H1 (cell line): Measurements from ENCODE around the gene NBAS. TPM values are rescaled to one million over a fixed set of nuclear protein-coding genes. Genes with fewer than 3 reads are reported as not detected.

Source experiments
- CTCF ChIA-PET: fragments of 300-600 bp; sonication (Branson Sonifier 250); formaldehyde crosslinking; loops from one replicate; lab custom pipeline; 2021; ENCODE audit not compliant: partially characterized antibody; lab: Charles Lee
- POLR2A ChIA-PET: fragments of 300-600 bp; sonication (Branson Sonifier 250); formaldehyde crosslinking; loops from one replicate; lab custom pipeline; 2021; ENCODE audit warnings: inconsistent platforms; ENCODE audit not compliant: partially characterized antibody; lab: Charles Lee
- DNase-seq, 2 experiments: peaks; one replicate each; pipeline versions ENCODE4 v3.0.0 to v3.0.0-alpha.2; 2010 to 2022; ENCODE audit warnings: low spot score in 2 of 2, low read depth in 1 of 2, mixed read lengths in 1 of 2
- FAIRE-seq: peaks from 2 replicates; lab custom pipeline; 2011; peaks lifted over from hg19 to GRCh38; lab: Jason Lieb, UNC
- H2AFZ ChIP-seq: 2 replicates; pipeline ENCODE4 v1.8.1; 2012; ENCODE audit warnings: low read length, inconsistent platforms
- H2AK5ac ChIP-seq: 2 replicates; pipeline ENCODE4 v1.6.1; 2013; ENCODE audit warnings: low read depth, low read length
- H2BK120ac ChIP-seq: replicated peaks from 2 replicates; pipeline ENCODE3; 2013; ENCODE audit warnings: low read depth, low read length, inconsistent platforms
- H2BK12ac ChIP-seq: 2 replicates; pipeline ENCODE4 v1.6.1; 2013; ENCODE audit warnings: low read depth, low read length
- H2BK15ac ChIP-seq: 2 replicates; pipeline ENCODE4 v1.6.1; 2013; ENCODE audit warnings: low read length
- H2BK20ac ChIP-seq: 2 replicates; pipeline ENCODE4 v1.6.1; 2013; ENCODE audit warnings: low read length
- H2BK5ac ChIP-seq: 2 replicates; pipeline ENCODE4 v1.6.1; 2013; ENCODE audit warnings: low read depth, low read length
- H3K14ac ChIP-seq: 2 replicates; pipeline ENCODE4 v1.6.1; 2013; ENCODE audit warnings: inconsistent platforms; ENCODE audit not compliant: insufficient read length
- H3K18ac ChIP-seq: 2 replicates; pipeline ENCODE4 v1.6.1; 2013; ENCODE audit warnings: low read length; ENCODE audit errors: extremely low read depth
- H3K23ac ChIP-seq: 2 replicates; pipeline ENCODE4 v1.6.1; 2013; ENCODE audit warnings: inconsistent platforms; ENCODE audit not compliant: insufficient read length
- H3K23me2 ChIP-seq: 2 replicates; pipeline ENCODE4 v1.6.1; 2013; ENCODE audit warnings: low read depth, low read length
- H3K27ac ChIP-seq: 2 replicates; pipeline ENCODE4 v1.6.1; 2011; ENCODE audit warnings: low read depth, low read length, inconsistent platforms
- H3K27me3 ChIP-seq, 4 experiments: replicated peaks in 1 of 4; 1 replicate in 1 of 4; 2 replicates in 3 of 4; pipeline versions ENCODE4 v1.6.1 to v1.8.1; 2011 to 2013; ENCODE audit warnings: low read length in 3 of 4, mild to moderate bottlenecking in 3 of 4, inconsistent platforms in 2 of 4, mixed read lengths in 2 of 4, moderate library complexity in 1 of 4; ENCODE audit not compliant: control insufficient read depth in 3 of 4, insufficient read depth in 3 of 4; ENCODE audit errors: extremely low read depth in 1 of 4
- H3K36me3 ChIP-seq, 4 experiments: 2 replicates each; pipeline versions ENCODE4 v1.6.1 to v1.8.1; 2011 to 2013; ENCODE audit warnings: mild to moderate bottlenecking in 4 of 4, low read length in 3 of 4, moderate library complexity in 2 of 4, control low read depth in 1 of 4, inconsistent platforms in 1 of 4; ENCODE audit not compliant: insufficient read depth in 4 of 4, control insufficient read depth in 2 of 4
- H3K4ac ChIP-seq: replicated peaks from 2 replicates; pipeline ENCODE3; 2013; ENCODE audit warnings: low read length, low read depth, mixed read lengths, inconsistent platforms; ENCODE audit not compliant: insufficient read length
- H3K4me1 ChIP-seq, 4 experiments: replicated peaks in 1 of 4; 1 replicate in 1 of 4; 2 replicates in 3 of 4; pipeline versions ENCODE4 v1.6.1 to v1.8.1; 2011 to 2013; ENCODE audit warnings: low read length in 3 of 4, inconsistent platforms in 2 of 4, mixed read lengths in 1 of 4; ENCODE audit not compliant: insufficient read depth in 4 of 4, control insufficient read depth in 3 of 4
- H3K4me2 ChIP-seq, 2 experiments: 2 replicates each; pipeline versions ENCODE4 v1.6.1 to v1.8.1; 2011 to 2013; ENCODE audit warnings: low read depth in 2 of 2, low read length in 2 of 2, control low read depth in 1 of 2, inconsistent platforms in 1 of 2, mild to moderate bottlenecking in 1 of 2; ENCODE audit not compliant: insufficient read depth in 1 of 2
- H3K4me3 ChIP-seq, 4 experiments: fragments of 200-600, 300-600 bp in 1 of 4; sonication (generic), shearing (Covaris generic), sonication (Bioruptor Twin) in 1 of 4; 2 replicates each; pipeline versions ENCODE4 v1.5.1 to v1.8.1; 2011 to 2016; ENCODE audit warnings: low read length in 4 of 4, low read depth in 3 of 4, control low read depth in 2 of 4, inconsistent platforms in 2 of 4, mild to moderate bottlenecking in 2 of 4, mixed read lengths in 1 of 4, moderate library complexity in 1 of 4; ENCODE audit not compliant: insufficient read depth in 2 of 4; ENCODE audit errors: extremely low read depth in 1 of 4
- H3K56ac ChIP-seq: replicated peaks from 2 replicates; pipeline ENCODE3; 2013; ENCODE audit warnings: low read depth, mild to moderate bottlenecking, mixed read lengths, low read length, inconsistent platforms; ENCODE audit not compliant: insufficient read length
- H3K79me1 ChIP-seq: 2 replicates; pipeline ENCODE4 v1.6.1; 2013; ENCODE audit warnings: low read depth, low read length, control low read depth
- H3K79me2 ChIP-seq, 2 experiments: 2 replicates each; pipeline versions ENCODE4 v1.6.1 to v1.8.1; 2012 to 2013; ENCODE audit warnings: low read length in 2 of 2, mild to moderate bottlenecking in 2 of 2, inconsistent platforms in 1 of 2; ENCODE audit not compliant: insufficient read depth in 2 of 2, control insufficient read depth in 1 of 2
- H3K9ac ChIP-seq, 4 experiments: replicated peaks in 1 of 4; 1 replicate in 1 of 4; 2 replicates in 3 of 4; pipeline versions ENCODE4 v1.6.1 to v1.8.1; 2011 to 2013; ENCODE audit warnings: low read depth in 3 of 4, low read length in 3 of 4, control low read depth in 2 of 4, mild to moderate bottlenecking in 2 of 4, moderate library complexity in 2 of 4, inconsistent platforms in 1 of 4; ENCODE audit errors: extremely low read depth in 1 of 4
- H3K9me3 ChIP-seq, 2 experiments: 2 replicates each; pipeline versions ENCODE4 v1.6.1 to v1.8.1; 2012 to 2013; ENCODE audit warnings: mild to moderate bottlenecking in 2 of 2, moderate library complexity in 2 of 2, control low read depth in 1 of 2, inconsistent platforms in 1 of 2, low read depth in 1 of 2, low read length in 1 of 2, mixed read lengths in 1 of 2; ENCODE audit not compliant: insufficient read depth in 2 of 2
- H4K20me1 ChIP-seq, 2 experiments: replicated peaks in 1 of 2; 2 replicates each; pipeline versions ENCODE3 to v1.8.1; 2011 to 2013; ENCODE audit warnings: inconsistent platforms in 2 of 2, low read length in 2 of 2, mild to moderate bottlenecking in 1 of 2; ENCODE audit not compliant: insufficient read depth in 2 of 2, control insufficient read depth in 1 of 2
- H4K5ac ChIP-seq: 2 replicates; pipeline ENCODE4 v1.6.1; 2013; ENCODE audit warnings: low read length, low read depth, mixed read lengths, inconsistent platforms; ENCODE audit not compliant: insufficient read length
- H4K8ac ChIP-seq: 2 replicates; pipeline ENCODE4 v1.8.0; 2013; ENCODE audit warnings: mild to moderate bottlenecking, moderate library complexity, low read length, inconsistent platforms; ENCODE audit not compliant: insufficient read depth; ENCODE audit errors: extremely low read depth
- H4K91ac ChIP-seq: replicated peaks from 2 replicates; pipeline ENCODE3; 2013; ENCODE audit warnings: low read length, mixed read lengths, inconsistent platforms; ENCODE audit not compliant: insufficient read length
- GABPA ChIP-seq: IDR thresholded peaks from 2 replicates; pipeline ENCODE4 v1.6.1; 2011; ENCODE audit warnings: mild to moderate bottlenecking, low read length, moderate library complexity, borderline replicate concordance; ENCODE audit not compliant: insufficient read depth
- HDAC2 ChIP-seq, 2 experiments: fragments of 300-600 bp in 1 of 2; sonication (generic) in 1 of 2; IDR thresholded peaks; 2 replicates each; pipeline ENCODE4 v1.6.1; 2011 to 2012; ENCODE audit warnings: low read depth in 2 of 2, low read length in 2 of 2, mild to moderate bottlenecking in 2 of 2, moderate library complexity in 2 of 2, borderline replicate concordance in 1 of 2, inconsistent platforms in 1 of 2
- KDM4A ChIP-seq: IDR thresholded peaks from one replicate; pipeline ENCODE4 v1.7.1; 2012; ENCODE audit warnings: low read depth, mild to moderate bottlenecking, moderate library complexity, low read length, inconsistent platforms; ENCODE audit not compliant: severe bottlenecking
- NRF1 ChIP-seq: IDR thresholded peaks from 2 replicates; pipeline ENCODE4 v1.6.1; 2011; ENCODE audit warnings: mild to moderate bottlenecking, low read depth, low read length, improper control_type of control experiment
- RXRA ChIP-seq: IDR thresholded peaks from 2 replicates; pipeline ENCODE4 v1.6.1; 2011; ENCODE audit warnings: low read depth, mild to moderate bottlenecking, low read length, moderate library complexity; ENCODE audit not compliant: insufficient read depth
- SIRT6 ChIP-seq: IDR thresholded peaks from one replicate; pipeline ENCODE4 v1.7.1; 2012; ENCODE audit warnings: low read length, inconsistent platforms
- SP4 ChIP-seq: IDR thresholded peaks from 2 replicates; pipeline ENCODE4 v1.6.1; 2012; ENCODE audit warnings: low read length, inconsistent platforms
- ZNF274 ChIP-seq: IDR thresholded peaks from 2 replicates; pipeline ENCODE4 v1.7.0; 2012; ENCODE audit warnings: low read length, borderline replicate concordance; ENCODE audit errors: extremely low read depth
- WGBS, 2 experiments: shearing (Covaris generic) in 1 of 2; methylation state at CpG; one replicate each; pipeline versions ENCODE4 v1.1.6 to v1.1.7; 2013 to 2015; ENCODE audit warnings: low lambda C conversion rate in 2 of 2, mixed read lengths in 2 of 2, inconsistent platforms in 1 of 2, low coverage in 1 of 2, missing lambda C conversion rate in 1 of 2; ENCODE audit not compliant: insufficient replicate concordance in 2 of 2, insufficient coverage in 1 of 2, insufficient read length in 1 of 2; ENCODE audit errors: extremely low coverage in 1 of 2, missing lambda C conversion rate in 1 of 2; 5-methylcytosine and 5-hydroxymethylcytosine counted together
- polyA plus RNA-seq, 7 experiments: library from polyadenylated mRNA; depleted of rRNA in 3 of 7; stranded (reverse) in 5 of 7; unstranded in 2 of 7; fragments of >200 nt in 5 of 7; fragments of 200-250 nt in 2 of 7; gene quantifications; 1 replicate in 5 of 7; 2 replicates in 1 of 7; 4 replicates in 1 of 7; pipeline versions ENCODE4 v1.2.1 to v1.2.3, GENCODE V29; 2011 to 2013; ENCODE audit warnings: missing spikeins in 2 of 7, mixed read lengths in 2 of 7
- total RNA-seq: library from RNA; stranded (reverse); fragmentation: NEBNext Ultra II Directional; extraction: Animal tissue kit (Norgen Biotek cat#: 25700); gene quantifications from 2 replicates; pipeline ENCODE4 v1.2.1, GENCODE V29; 2021

Gene NBAS
- total and polyA plus RNA-seq, 2 of the 8 experiments (the other 6 are each of a cell fraction or from before 2014, with no cell fraction given) = 19.6 to 34.8 TPM

DNA sequence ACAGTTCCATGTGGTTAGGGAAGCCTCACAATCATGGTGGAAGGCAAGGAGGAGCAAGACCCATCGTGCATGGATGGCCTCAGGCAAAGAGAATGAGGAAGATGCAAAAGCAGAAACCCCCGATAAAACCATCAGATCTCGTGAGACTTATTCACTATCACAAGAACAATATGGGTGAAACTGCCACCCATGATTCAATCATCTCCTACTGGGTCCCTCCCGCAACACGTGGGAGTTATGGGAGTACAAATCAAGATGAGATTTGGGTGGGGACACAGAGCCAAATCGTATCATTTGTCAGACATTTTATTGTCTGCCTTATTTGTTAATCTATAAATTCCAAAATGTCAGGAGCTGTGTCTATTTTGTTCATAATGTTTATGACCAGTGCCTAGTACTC, 17.6 kb downstream of the NBAS start:
- no peaks in the 10 kb centered on the region for H3K4me1 ChIP-seq
- H3K9ac ChIP-seq = no peak overlapping the region
- no peak overlapping the region for H2BK120ac ChIP-seq
- no peak overlapping the region for H3K27ac ChIP-seq
- H3K14ac ChIP-seq = no peak overlapping the region
- no peak overlapping the region for H2AK5ac ChIP-seq
- no peaks in the 10 kb centered on the region for H4K20me1 ChIP-seq
- no peaks in the 10 kb centered on the region for H3K27me3 ChIP-seq
- H2BK12ac ChIP-seq = no peak overlapping the region
- no peak overlapping the region for H3K56ac ChIP-seq
- no peak overlapping the region for H2BK5ac ChIP-seq
- H3K18ac ChIP-seq = no peak overlapping the region
- no peak overlapping the region for H2AFZ ChIP-seq
- CTCF ChIA-PET = no interaction called here
- no peak overlapping the region for H2BK15ac ChIP-seq
- no peaks in the 10 kb centered on the region for H3K79me2 ChIP-seq
- no peaks in the 10 kb centered on the region for H3K79me1 ChIP-seq
- 90% methylated on average over 6 of the region's 6 CpGs; no CpG with 5 or more reads in 1 of the 2 experiments for WGBS, 2 experiments
- no peak for DNase-seq
- no peaks in the 10 kb centered on the region for H3K36me3 ChIP-seq
- no peak overlapping the region for H3K23ac ChIP-seq
- FAIRE-seq = no peak
- no peaks in the 10 kb centered on the region for H3K9me3 ChIP-seq
- no peak overlapping the region for H4K8ac ChIP-seq
- no peak overlapping the region for H3K4me3 ChIP-seq
- H3K4me2 ChIP-seq = no peak overlapping the region
- H2BK20ac ChIP-seq = no peak overlapping the region
- H3K4ac ChIP-seq = no peak overlapping the region
- H4K91ac ChIP-seq = no peak overlapping the region
- no peaks in the 10 kb centered on the region for H3K23me2 ChIP-seq
- TF ChIP-seq KDM4A (no peak), NRF1 (no peak), SP4 (no peak), ZNF274 (no peak), RXRA (no peak), GABPA (no peak), HDAC2 (IDR thresholded peaks at IDR 0.05; ENCODE audit: borderline replicate concordance in 1 of 2, low read depth in 2 of 2, low read length in 2 of 2) (no peak), SIRT6 (no peak)
- no peak overlapping the region for H4K5ac ChIP-seq
- POLR2A ChIA-PET = no interaction called here
